DND-41 (cell line): ENCODE measurements around the gene C1QTNF6.

Experiments used
- EZH2 ChIP-seq: IDR thresholded peaks from 3 replicates; pipeline ENCODE4 v1.6.1; 2012; ENCODE audit warnings: borderline replicate concordance, low read depth, mild to moderate bottlenecking, moderate library complexity, low read length, inconsistent platforms; ENCODE audit not compliant: severe bottlenecking
- TF ChIP-seq, protein P1 (sequence below): IDR thresholded peaks from 2 replicates; pipeline ENCODE4 v1.5.1; 2012; ENCODE audit warnings: borderline replicate concordance, low read length, moderate library complexity, mild to moderate bottlenecking; ENCODE audit not compliant: poor library complexity, severe bottlenecking; ENCODE audit errors: extremely low read depth

GRCh38 chr22:37187891-37188761, at the start of gene C1QTNF6:
- TF ChIP-seq, protein P1, sequence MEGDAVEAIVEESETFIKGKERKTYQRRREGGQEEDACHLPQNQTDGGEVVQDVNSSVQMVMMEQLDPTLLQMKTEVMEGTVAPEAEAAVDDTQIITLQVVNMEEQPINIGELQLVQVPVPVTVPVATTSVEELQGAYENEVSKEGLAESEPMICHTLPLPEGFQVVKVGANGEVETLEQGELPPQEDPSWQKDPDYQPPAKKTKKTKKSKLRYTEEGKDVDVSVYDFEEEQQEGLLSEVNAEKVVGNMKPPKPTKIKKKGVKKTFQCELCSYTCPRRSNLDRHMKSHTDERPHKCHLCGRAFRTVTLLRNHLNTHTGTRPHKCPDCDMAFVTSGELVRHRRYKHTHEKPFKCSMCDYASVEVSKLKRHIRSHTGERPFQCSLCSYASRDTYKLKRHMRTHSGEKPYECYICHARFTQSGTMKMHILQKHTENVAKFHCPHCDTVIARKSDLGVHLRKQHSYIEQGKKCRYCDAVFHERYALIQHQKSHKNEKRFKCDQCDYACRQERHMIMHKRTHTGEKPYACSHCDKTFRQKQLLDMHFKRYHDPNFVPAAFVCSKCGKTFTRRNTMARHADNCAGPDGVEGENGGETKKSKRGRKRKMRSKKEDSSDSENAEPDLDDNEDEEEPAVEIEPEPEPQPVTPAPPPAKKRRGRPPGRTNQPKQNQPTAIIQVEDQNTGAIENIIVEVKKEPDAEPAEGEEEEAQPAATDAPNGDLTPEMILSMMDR = no peak
- TF ChIP-seq EZH2 = no peak
